Right forelimb (tissue), 1 donor: ENCODE results near the gene GRIK4.

Source experiments
- DNase-seq: peaks from one replicate; pipeline ENCODE4 v3.0.0-alpha.2; 2018

GRIK4 gene

GRCh38 chr11:120509346-120510053 is 2.0 kb upstream of the GRIK4 start:
- no peak for DNase-seq

GRCh38 chr11:120510406-120511115 is 987 bp upstream of the GRIK4 start:
- no peak for DNase-seq

- DNase-seq: no peak
These were observed 531 bp downstream of the GRIK4 start for GRCh38 chr11:120511820-120512738.

- no peak for DNase-seq
These were observed 1.3 kb downstream of the GRIK4 start for GRCh38 chr11:120512739-120513435.

GRCh38 chr11:120513436-120514315 is 2.1 kb downstream of the GRIK4 start:
- no peak for DNase-seq

- no peak for DNase-seq
These were observed 3.1 kb downstream of the GRIK4 start for GRCh38 chr11:120514541-120515121.

- DNase-seq: no peak
These were observed 3.7 kb downstream of the GRIK4 start for GRCh38 chr11:120515186-120515723.

- no peak for DNase-seq
These were observed 5.2 kb downstream of the GRIK4 start for GRCh38 chr11:120516461-120517389.

GRCh38 chr11:120517390-120517761 is 5.8 kb downstream of the GRIK4 start:
- no peak for DNase-seq

- DNase-seq: no peak
These were observed 6.3 kb downstream of the GRIK4 start for GRCh38 chr11:120517801-120518291.

- DNase-seq: no peak
These were observed 6.8 kb downstream of the GRIK4 start for GRCh38 chr11:120518356-120518755.

GRCh38 chr11:120519474-120519873 is 7.9 kb downstream of the GRIK4 start:
- no peak for DNase-seq

- no peak for DNase-seq
These were observed 8.7 kb downstream of the GRIK4 start for GRCh38 chr11:120520091-120520822.

GRCh38 chr11:120521176-120521575 is 9.6 kb downstream of the GRIK4 start:
- no peak for DNase-seq

- DNase-seq: no peak
These were observed 10.5 kb downstream of the GRIK4 start for GRCh38 chr11:120522021-120522420.

GRCh38 chr11:120522736-120523135 is 11.2 kb downstream of the GRIK4 start:
- DNase-seq: no peak

- DNase-seq: no peak
These were observed 11.6 kb downstream of the GRIK4 start for GRCh38 chr11:120523196-120523595.

GRCh38 chr11:120524536-120525085 is 13.1 kb downstream of the GRIK4 start:
- DNase-seq: peak; percentile 29
